Transverse colon (tissue), 4 donors: ENCODE measurements around the gene KCNJ6. TPM values are rescaled to one million over a fixed set of nuclear protein-coding genes. Genes with fewer than 3 reads are reported as not detected.
"Not testable (repeated sequence)": the region's sequence is repeated elsewhere in the genome, so short reads cannot be mapped to it uniquely, and the experiment has no call there.

Experiments
- DNase-seq: peaks from one replicate; pipeline ENCODE4 v3.0.0-alpha.2; 2019
- H3K27ac ChIP-seq, 4 donors: fragments of 200-600 bp; sonication (generic); 2 replicates each; pipeline ENCODE4 v1.5.1; 2016 to 2018; ENCODE audit warnings: inconsistent platforms in 4 of 4
- H3K27me3 ChIP-seq: fragments of 200-600 bp; sonication (generic); 2 replicates; pipeline ENCODE4 v1.5.1; 2017; ENCODE audit warnings: inconsistent platforms
- H3K36me3 ChIP-seq, 4 donors: fragments of 200-600 bp; sonication (generic); 2 replicates each; pipeline ENCODE4 v1.5.1; 2017 to 2019; ENCODE audit warnings: inconsistent platforms in 4 of 4
- H3K4me1 ChIP-seq, 4 donors: fragments of 200-600 bp; sonication (generic); 2 replicates each; pipeline ENCODE4 v1.5.1; 2017 to 2020; ENCODE audit warnings: inconsistent platforms in 4 of 4
- H3K4me3 ChIP-seq, 4 donors: fragments of 200-600 bp; sonication (generic); 1 replicate in 1 of 4; 2 replicates in 3 of 4; pipeline versions ENCODE4 v1.5.1 to v1.6.1; 2017 to 2019; ENCODE audit warnings: inconsistent platforms in 4 of 4
- H3K9me3 ChIP-seq, 2 donors: fragments of 200-600 bp; sonication (generic); 2 replicates each; pipeline ENCODE4 v1.5.1; 2017 to 2019; ENCODE audit warnings: inconsistent platforms in 2 of 2
- EP300 ChIP-seq: sonication (generic); formaldehyde crosslinking; IDR thresholded peaks from one replicate; pipeline ENCODE4 v1.6.1; 2017; ENCODE audit warnings: antibody characterized with exemption, low read depth
- POLR2A ChIP-seq: fragments of 450-650 bp; IDR thresholded peaks from one replicate; pipeline ENCODE4 v1.6.1; 2016; ENCODE audit warnings: antibody characterized with exemption, mild to moderate bottlenecking, moderate library complexity
- POLR2AphosphoS5 ChIP-seq, 3 donors: sonication (generic); formaldehyde crosslinking; IDR thresholded peaks; one replicate each; pipeline ENCODE4 v1.6.1; 2016; ENCODE audit warnings: antibody characterized with exemption in 3 of 3
- WGBS, 2 donors: methylation state at CpG; one replicate each; pipeline ENCODE4 v1.1.5; 2018; ENCODE audit warnings: low coverage in 1 of 2; 5-methylcytosine and 5-hydroxymethylcytosine counted together
- in situ Hi-C, 4 donors: fragments of 200-750 bp; cut with MboI; loops; one replicate each; pipeline versions ENCODE4 v1.15.0 to v1.15.1; 2017; ENCODE audit warnings: low sequenced_read_pairs in 3 of 4, low pct_ligation_motif_present in 1 of 4, low pct_unique_long_range_greater_than_20kb in 1 of 4
- intact Hi-C: fragments of 100-400 bp; cut with DNase I; formaldehyde crosslinking; loops from one replicate; pipeline ENCODE4 v1.15.1; 2023; ENCODE audit warnings: low total_unique reads
- total RNA-seq, 4 donors: library from RNA; depleted of rRNA; stranded (reverse); fragments of >200 nt; gene quantifications; one replicate each; pipeline ENCODE4 v1.1.0, GENCODE V29; 2016
- TF ChIP-seq, protein P1 (sequence below), 5 experiments: fragments of 200-600 bp in 3 of 5; fragments of 450-650 bp in 2 of 5; sonication (generic) in 3 of 5; IDR thresholded peaks; 1 replicate in 2 of 5; 2 replicates in 3 of 5; pipeline ENCODE4 v1.5.1; 2016 to 2017; ENCODE audit warnings: antibody characterized with exemption in 5 of 5, inconsistent platforms in 3 of 5, mild to moderate bottlenecking in 2 of 5, moderate library complexity in 1 of 5

Gene KCNJ6
- total RNA-seq, 4 donors from 2014 or later, result 0.14 to 0.16 TPM; not detected in 2

DNA sequence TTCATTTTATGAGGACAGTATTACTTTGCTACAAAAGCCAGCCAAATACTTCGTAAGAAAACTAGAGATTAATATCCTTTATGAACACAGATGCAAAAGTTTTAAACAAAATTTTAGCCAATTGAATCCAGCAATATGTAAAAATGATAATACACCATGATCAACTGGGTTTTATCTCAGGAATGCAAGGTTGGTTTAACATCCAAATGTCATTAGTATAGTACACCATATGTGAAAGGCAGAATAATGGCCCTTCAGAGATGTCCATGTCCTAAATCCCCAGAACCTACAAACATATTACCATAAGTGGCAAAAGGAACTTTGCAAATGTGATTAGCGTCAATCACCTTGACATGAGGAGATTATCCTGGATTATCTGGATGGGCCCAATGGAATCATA lies 16.7 kb upstream of the KCNJ6 start:
- H3K9me3 ChIP-seq, result peaks cover 0 to 7% of the 10 kb centered on the region in 2 donors
- no peak for DNase-seq
- WGBS, 2 donors, result 83 to 91% methylated on average over 2 of the region's 2 CpGs
- H3K36me3 ChIP-seq, result no peaks in the 10 kb centered on the region
- TF ChIP-seq EP300, result no peak
- TF ChIP-seq POLR2AphosphoS5 (IDR thresholded peaks at IDR 0.05), result no peak
- no peak for TF ChIP-seq POLR2A
- TF ChIP-seq, protein P1, sequence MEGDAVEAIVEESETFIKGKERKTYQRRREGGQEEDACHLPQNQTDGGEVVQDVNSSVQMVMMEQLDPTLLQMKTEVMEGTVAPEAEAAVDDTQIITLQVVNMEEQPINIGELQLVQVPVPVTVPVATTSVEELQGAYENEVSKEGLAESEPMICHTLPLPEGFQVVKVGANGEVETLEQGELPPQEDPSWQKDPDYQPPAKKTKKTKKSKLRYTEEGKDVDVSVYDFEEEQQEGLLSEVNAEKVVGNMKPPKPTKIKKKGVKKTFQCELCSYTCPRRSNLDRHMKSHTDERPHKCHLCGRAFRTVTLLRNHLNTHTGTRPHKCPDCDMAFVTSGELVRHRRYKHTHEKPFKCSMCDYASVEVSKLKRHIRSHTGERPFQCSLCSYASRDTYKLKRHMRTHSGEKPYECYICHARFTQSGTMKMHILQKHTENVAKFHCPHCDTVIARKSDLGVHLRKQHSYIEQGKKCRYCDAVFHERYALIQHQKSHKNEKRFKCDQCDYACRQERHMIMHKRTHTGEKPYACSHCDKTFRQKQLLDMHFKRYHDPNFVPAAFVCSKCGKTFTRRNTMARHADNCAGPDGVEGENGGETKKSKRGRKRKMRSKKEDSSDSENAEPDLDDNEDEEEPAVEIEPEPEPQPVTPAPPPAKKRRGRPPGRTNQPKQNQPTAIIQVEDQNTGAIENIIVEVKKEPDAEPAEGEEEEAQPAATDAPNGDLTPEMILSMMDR (IDR thresholded peaks at IDR 0.05), result no peak
- peaks cover 5% of the 10 kb centered on the region for H3K27me3 ChIP-seq
- no peak overlapping the region for H3K27ac ChIP-seq
- in situ Hi-C loops, result no loop called here
- no peaks in the 10 kb centered on the region for H3K4me1 ChIP-seq
- intact Hi-C loops, result no loop called here
- H3K4me3 ChIP-seq, result no peak overlapping the region

GRCh38 chr21:37927711-37928110 lies 11.5 kb upstream of the KCNJ6 start:
- Histone ChIP-seq H3K27ac (no peak overlapping the region), H3K27me3 (peaks cover 9% of the 10 kb centered on the region), H3K4me3 (no peak overlapping the region), H3K9me3 (peaks cover 0 to under 1% of the 10 kb centered on the region in 2 donors), H3K4me1 (no peaks in the 10 kb centered on the region), H3K36me3 (no peaks in the 10 kb centered on the region)
- TF ChIP-seq, protein P1 (IDR thresholded peaks at IDR 0.05), result no peak
- no peak for TF ChIP-seq EP300
- TF ChIP-seq POLR2A, result no peak
- TF ChIP-seq POLR2AphosphoS5 (IDR thresholded peaks at IDR 0.05), result no peak
- intact Hi-C loops, result no loop called here
- WGBS, 2 donors, result 75 to 79% methylated on average over 3 of the region's 3 CpGs
- DNase-seq, result no peak
- in situ Hi-C loops, result no loop called here

- Histone ChIP-seq H3K4me1 (peaks cover 0 to 6% (median 4%) of the 10 kb centered on the region in 4 donors), H3K36me3 (no peaks in the 10 kb centered on the region), H3K4me3 (no peak overlapping the region), H3K27me3 (peaks cover 45% of the 10 kb centered on the region), H3K27ac (no peak overlapping the region), H3K9me3 (no peaks in the 10 kb centered on the region)
- WGBS, 2 donors, result 42 to 60% methylated on average over 2 to 3 of the region's 3 CpGs
- TF ChIP-seq, protein P1 (IDR thresholded peaks at IDR 0.05), result no peak
- TF ChIP-seq EP300 (no peak), POLR2AphosphoS5 (IDR thresholded peaks at IDR 0.05) (no peak), POLR2A (no peak)
- in situ Hi-C loops (no loop called here), intact Hi-C loops (no loop called here)
- DNase-seq, result no peak
These were observed 4.8 kb upstream of the KCNJ6 start for GRCh38 chr21:37921091-37921490.

GRCh38 chr21:37920302-37920701 lies 4.0 kb upstream of the KCNJ6 start:
- H3K4me3 ChIP-seq, intact Hi-C loops, in situ Hi-C loops, H3K27ac ChIP-seq, DNase-seq, H3K36me3 ChIP-seq, H3K9me3 ChIP-seq: not testable (repeated sequence)
- Histone ChIP-seq H3K27me3 (peaks cover 53% of the 10 kb centered on the region), H3K4me1 (peaks cover 0 to 13% (median 8%) of the 10 kb centered on the region in 4 donors)
- WGBS, 2 donors, result 51 to 52% methylated on average over 2 to 8 of the region's 8 CpGs

DNA sequence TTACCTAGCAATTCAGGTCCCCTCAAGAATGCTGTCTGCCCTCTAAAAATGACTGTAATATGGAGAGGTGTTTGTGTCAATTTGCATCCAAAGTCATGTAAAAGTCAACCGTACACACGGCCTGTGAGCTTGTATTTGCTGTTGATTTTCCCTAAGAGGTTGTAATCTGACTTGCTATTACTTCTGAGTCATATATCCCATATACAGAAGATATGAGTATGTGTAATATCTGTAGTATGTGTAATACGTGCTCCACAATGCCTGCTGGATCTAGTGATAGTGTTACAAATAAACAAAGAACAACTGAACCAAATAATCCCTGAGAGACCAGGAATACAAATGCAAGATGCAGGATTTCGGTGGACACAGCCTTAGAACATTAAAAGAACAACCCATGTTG lies 1.4 kb upstream of the KCNJ6 start:
- intact Hi-C loops, result no loop called here
- 24 to 40% methylated on average over 3 to 4 of the region's 4 CpGs for WGBS, 2 donors
- Histone ChIP-seq H3K9me3 (no peaks in the 10 kb centered on the region), H3K4me3 (no peak overlapping the region), H3K27me3 (peaks cover 74% of the 10 kb centered on the region), H3K4me1 (peaks cover 0 to 13% (median 8%) of the 10 kb centered on the region in 4 donors), H3K36me3 (no peaks in the 10 kb centered on the region), H3K27ac (no peak overlapping the region)
- in situ Hi-C loops, result no loop called here
- no peak for DNase-seq
- TF ChIP-seq EP300 (no peak), POLR2AphosphoS5 (IDR thresholded peaks at IDR 0.05) (no peak), POLR2A (no peak)
- TF ChIP-seq, protein P1 (IDR thresholded peaks at IDR 0.05), result no peak
